Measurements from ENCODE around the gene SIAH1. TPM values are rescaled to one million over a fixed set of nuclear protein-coding genes. Genes with fewer than 3 reads are reported as not detected.

Gene SIAH1, protein sequence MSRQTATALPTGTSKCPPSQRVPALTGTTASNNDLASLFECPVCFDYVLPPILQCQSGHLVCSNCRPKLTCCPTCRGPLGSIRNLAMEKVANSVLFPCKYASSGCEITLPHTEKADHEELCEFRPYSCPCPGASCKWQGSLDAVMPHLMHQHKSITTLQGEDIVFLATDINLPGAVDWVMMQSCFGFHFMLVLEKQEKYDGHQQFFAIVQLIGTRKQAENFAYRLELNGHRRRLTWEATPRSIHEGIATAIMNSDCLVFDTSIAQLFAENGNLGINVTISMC
- total RNA-seq (2022; extraction: Qiagen RNA extraction), result 11.9 to 14.2 TPM (median 12.9 TPM) in 5 replicates

GRCh38 chr16:48385253-48386150, at the start of gene SIAH1:
Gene SIAH1, minus strand, starts transcription at chr16:48385413. Its CDS starts 22,985 bp downstream, at chr16:48362428.

Other genes starting within 250 kb of the SIAH1 start
- gene ABCC12, start 229.4 kb downstream of the SIAH1 start, total RNA-seq (2022; extraction: Qiagen RNA extraction), result 0.02 to 0.06 TPM (median 0.05 TPM) in 3 of 5 replicates, not detected in the others
- 25.3 to 35.8 TPM (median 35.5 TPM) in 5 replicates for gene LONP2, start 141.1 kb downstream of the SIAH1 start, total RNA-seq (2022; extraction: Qiagen RNA extraction)
- 0.11 to 0.21 TPM (median 0.14 TPM) in 4 of 5 replicates, not detected in the other for gene ABCC11, start 137.9 kb downstream of the SIAH1 start, total RNA-seq (2022; extraction: Qiagen RNA extraction)
- 18.1 to 26.7 TPM (median 23.7 TPM) in 5 replicates for gene N4BP1, start 224.8 kb upstream of the SIAH1 start, total RNA-seq (2022; extraction: Qiagen RNA extraction)

Data from A549 treated with dexamethasone at 1 μM for 4 hours (cell line).